ENCODE results near the gene PHACTR3.
A peak's percentile ranks its signal among the peaks of the same experiment; 100 is the strongest.

Gene PHACTR3

GRCh38 chr20:59735486-59735885 is 131.1 kb downstream of the PHACTR3 start:
- Histone ChIP-seq H4K12ac (ENCODE audit: low read depth, low read length) (no peak overlapping the region), H4K8ac (ENCODE audit: low read depth, low read length) (no peak overlapping the region), H3K23ac (ENCODE audit: low read length) (no peak overlapping the region), H3K27ac (ENCODE audit: low read depth, low read length) (no peak overlapping the region), H3K79me1 (ENCODE audit: low read length) (no peaks in the 10 kb centered on the region), H3K79me2 (ENCODE audit: control insufficient read depth, insufficient read depth, low read length, poor library complexity) (no peaks in the 10 kb centered on the region), H3K36me3 (ENCODE audit: control insufficient read depth in 1 of 2, insufficient read depth in 2 of 2, low read length in 2 of 2) (no peaks in the 10 kb centered on the region), H3K27me3 (ENCODE audit: insufficient read depth, low read length) (no peaks in the 10 kb centered on the region), H3K4me1 (ENCODE audit: control insufficient read depth in 1 of 2, insufficient read depth in 2 of 2, low read length in 2 of 2) (no peaks in the 10 kb centered on the region), H2AFZ (ENCODE audit: insufficient read depth, low read length, poor library complexity) (no peak overlapping the region), H2BK12ac (ENCODE audit: low read length) (no peak overlapping the region), H3K4ac (ENCODE audit: low read depth, low read length) (no peak overlapping the region), H3K4me2 (ENCODE audit: low read length) (no peak overlapping the region), H2BK120ac (ENCODE audit: insufficient read depth, low read length, poor library complexity) (no peak overlapping the region), H3K9ac (ENCODE audit: low read length) (no peak overlapping the region), H3K4me3 (ENCODE audit: low read depth, low read length) (no peak overlapping the region), H4K91ac (ENCODE audit: low read depth, low read length) (no peak overlapping the region), H3K14ac (ENCODE audit: low read length) (no peak overlapping the region), H2BK5ac (ENCODE audit: low read depth, low read length, poor library complexity) (no peak overlapping the region), H3K18ac (ENCODE audit: low read length) (no peak overlapping the region), H3K9me3 (ENCODE audit: insufficient read depth, low read depth, low read length) (peaks cover 47% of the 10 kb centered on the region), H2AK5ac (ENCODE audit: low read length) (no peak overlapping the region)
- WGBS (ENCODE audit: extremely low coverage, insufficient coverage, insufficient read length) = no CpG with 5 or more reads among the region's 8 CpGs
- DNase-seq = no peak

GRCh38 chr20:59735917-59736316 is 131.6 kb downstream of the PHACTR3 start:
- Histone ChIP-seq H3K79me2 (ENCODE audit: control insufficient read depth, insufficient read depth, low read length, poor library complexity) (no peaks in the 10 kb centered on the region), H3K4me1 (ENCODE audit: control insufficient read depth in 1 of 2, insufficient read depth in 2 of 2, low read length in 2 of 2) (no peaks in the 10 kb centered on the region), H4K91ac (ENCODE audit: low read depth, low read length) (no peak overlapping the region), H3K4me2 (ENCODE audit: low read length) (no peak overlapping the region), H3K18ac (ENCODE audit: low read length) (no peak overlapping the region), H2BK5ac (ENCODE audit: low read depth, low read length, poor library complexity) (no peak overlapping the region), H3K4me3 (ENCODE audit: low read depth, low read length) (no peak overlapping the region), H2AK5ac (ENCODE audit: low read length) (no peak overlapping the region), H3K23ac (ENCODE audit: low read length) (no peak overlapping the region), H4K8ac (ENCODE audit: low read depth, low read length) (no peak overlapping the region), H2AFZ (ENCODE audit: insufficient read depth, low read length, poor library complexity) (no peak overlapping the region), H2BK12ac (ENCODE audit: low read length) (no peak overlapping the region), H3K4ac (ENCODE audit: low read depth, low read length) (no peak overlapping the region), H3K27ac (ENCODE audit: low read depth, low read length) (no peak overlapping the region), H3K14ac (ENCODE audit: low read length) (no peak overlapping the region), H3K9me3 (ENCODE audit: insufficient read depth, low read depth, low read length) (peaks cover 47% of the 10 kb centered on the region), H3K79me1 (ENCODE audit: low read length) (no peaks in the 10 kb centered on the region), H2BK120ac (ENCODE audit: insufficient read depth, low read length, poor library complexity) (no peak overlapping the region), H3K36me3 (ENCODE audit: control insufficient read depth in 1 of 2, insufficient read depth in 2 of 2, low read length in 2 of 2) (no peaks in the 10 kb centered on the region), H3K27me3 (ENCODE audit: insufficient read depth, low read length) (no peaks in the 10 kb centered on the region), H4K12ac (ENCODE audit: low read depth, low read length) (no peak overlapping the region), H3K9ac (ENCODE audit: low read length) (no peak overlapping the region)
- WGBS (ENCODE audit: extremely low coverage, insufficient coverage, insufficient read length) = no CpG with 5 or more reads among the region's 1 CpG
- no peak for DNase-seq

GRCh38 chr20:59736366-59736765 is 132.0 kb downstream of the PHACTR3 start:
- Histone ChIP-seq H3K79me2 (ENCODE audit: control insufficient read depth, insufficient read depth, low read length, poor library complexity) (no peaks in the 10 kb centered on the region), H3K14ac (ENCODE audit: low read length) (no peak overlapping the region), H3K4me1 (ENCODE audit: control insufficient read depth in 1 of 2, insufficient read depth in 2 of 2, low read length in 2 of 2) (no peaks in the 10 kb centered on the region), H3K23ac (ENCODE audit: low read length) (no peak overlapping the region), H2BK5ac (ENCODE audit: low read depth, low read length, poor library complexity) (no peak overlapping the region), H3K27ac (ENCODE audit: low read depth, low read length) (no peak overlapping the region), H4K91ac (ENCODE audit: low read depth, low read length) (no peak overlapping the region), H3K36me3 (ENCODE audit: control insufficient read depth in 1 of 2, insufficient read depth in 2 of 2, low read length in 2 of 2) (no peaks in the 10 kb centered on the region), H4K12ac (ENCODE audit: low read depth, low read length) (no peak overlapping the region), H3K4me3 (ENCODE audit: low read depth, low read length) (peak overlapping the region; percentile 37), H3K27me3 (ENCODE audit: insufficient read depth, low read length) (no peaks in the 10 kb centered on the region), H3K79me1 (ENCODE audit: low read length) (no peaks in the 10 kb centered on the region), H3K9ac (ENCODE audit: low read length) (no peak overlapping the region), H2AFZ (ENCODE audit: insufficient read depth, low read length, poor library complexity) (no peak overlapping the region), H3K4me2 (ENCODE audit: low read length) (no peak overlapping the region), H2AK5ac (ENCODE audit: low read length) (no peak overlapping the region), H3K18ac (ENCODE audit: low read length) (no peak overlapping the region), H2BK12ac (ENCODE audit: low read length) (no peak overlapping the region), H3K4ac (ENCODE audit: low read depth, low read length) (no peak overlapping the region), H3K9me3 (ENCODE audit: insufficient read depth, low read depth, low read length) (peaks cover 52% of the 10 kb centered on the region), H2BK120ac (ENCODE audit: insufficient read depth, low read length, poor library complexity) (no peak overlapping the region), H4K8ac (ENCODE audit: low read depth, low read length) (no peak overlapping the region)
- WGBS (ENCODE audit: extremely low coverage, insufficient coverage, insufficient read length) = no CpG with 5 or more reads among the region's 10 CpGs
- DNase-seq = no peak

- Histone ChIP-seq H2BK120ac (ENCODE audit: insufficient read depth, low read length, poor library complexity) (no peak overlapping the region), H3K27ac (ENCODE audit: low read depth, low read length) (no peak overlapping the region), H4K8ac (ENCODE audit: low read depth, low read length) (no peak overlapping the region), H3K27me3 (ENCODE audit: insufficient read depth, low read length) (no peaks in the 10 kb centered on the region), H3K4ac (ENCODE audit: low read depth, low read length) (no peak overlapping the region), H3K23ac (ENCODE audit: low read length) (no peak overlapping the region), H3K4me1 (ENCODE audit: control insufficient read depth in 1 of 2, insufficient read depth in 2 of 2, low read length in 2 of 2) (no peaks in the 10 kb centered on the region), H2BK5ac (ENCODE audit: low read depth, low read length, poor library complexity) (no peak overlapping the region), H3K36me3 (ENCODE audit: control insufficient read depth in 1 of 2, insufficient read depth in 2 of 2, low read length in 2 of 2) (no peaks in the 10 kb centered on the region), H2BK12ac (ENCODE audit: low read length) (no peak overlapping the region), H3K18ac (ENCODE audit: low read length) (no peak overlapping the region), H4K12ac (ENCODE audit: low read depth, low read length) (no peak overlapping the region), H3K9ac (ENCODE audit: low read length) (no peak overlapping the region), H2AK5ac (ENCODE audit: low read length) (no peak overlapping the region), H2AFZ (ENCODE audit: insufficient read depth, low read length, poor library complexity) (no peak overlapping the region), H3K79me1 (ENCODE audit: low read length) (no peaks in the 10 kb centered on the region), H3K4me2 (ENCODE audit: low read length) (no peak overlapping the region), H3K9me3 (ENCODE audit: insufficient read depth, low read depth, low read length) (peaks cover 53% of the 10 kb centered on the region), H3K4me3 (ENCODE audit: low read depth, low read length) (no peak overlapping the region), H3K79me2 (ENCODE audit: control insufficient read depth, insufficient read depth, low read length, poor library complexity) (no peaks in the 10 kb centered on the region), H3K14ac (ENCODE audit: low read length) (no peak overlapping the region), H4K91ac (ENCODE audit: low read depth, low read length) (no peak overlapping the region)
- DNase-seq = no peak
- no CpG with 5 or more reads among the region's 16 CpGs for WGBS (ENCODE audit: extremely low coverage, insufficient coverage, insufficient read length)
Measured at GRCh38 chr20:59737073-59737666, 132.8 kb downstream of the PHACTR3 start.
